Measurements from ENCODE around the gene TBC1D10A. TPM values are rescaled to one million over a fixed set of nuclear protein-coding genes. Genes with fewer than 3 reads are reported as not detected.

The TBC1D10A gene
- total and polyA plus RNA-seq, 2 experiments from 2014 or later = 3.3 to 8.8 TPM

Other genes with a start within 250 kb of the TBC1D10A start
- not detected in 2 replicates for gene HORMAD2, start 246.5 kb downstream of the TBC1D10A start, total RNA-seq (2014; rRNA removed; shearing (Covaris generic))
- 0.37 and 0.40 TPM in 2 replicates for gene HORMAD2, start 246.5 kb downstream of the TBC1D10A start, polyA plus RNA-seq (2016; fragmentation: Nextera tagmentation; extraction: Ambion mirVana)
- 3.6 and 5.9 TPM in 2 replicates for gene LIF, start 80.2 kb downstream of the TBC1D10A start, total RNA-seq (2014; rRNA removed; shearing (Covaris generic))
- gene LIF, start 80.2 kb downstream of the TBC1D10A start, polyA plus RNA-seq (2016; fragmentation: Nextera tagmentation; extraction: Ambion mirVana) = 1.2 and 1.8 TPM in 2 replicates
- not detected in 2 replicates for gene OSM, start 60.1 kb downstream of the TBC1D10A start, total RNA-seq (2014; rRNA removed; shearing (Covaris generic))
- gene OSM, start 60.1 kb downstream of the TBC1D10A start, polyA plus RNA-seq (2016; fragmentation: Nextera tagmentation; extraction: Ambion mirVana) = not detected in 2 replicates
- gene CASTOR1, start 37.4 kb downstream of the TBC1D10A start, total RNA-seq (2014; rRNA removed; shearing (Covaris generic)) = 23.2 and 36.0 TPM in 2 replicates
- 11.3 and 22.0 TPM in 2 replicates for gene CASTOR1, start 37.4 kb downstream of the TBC1D10A start, polyA plus RNA-seq (2016; fragmentation: Nextera tagmentation; extraction: Ambion mirVana)
- gene SF3A1, start 30.0 kb upstream of the TBC1D10A start, total RNA-seq (2014; rRNA removed; shearing (Covaris generic)) = 108 and 170 TPM in 2 replicates
- gene SF3A1, start 30.0 kb upstream of the TBC1D10A start, polyA plus RNA-seq (2016; fragmentation: Nextera tagmentation; extraction: Ambion mirVana) = 93.4 and 107 TPM in 2 replicates
- gene CCDC157, start 30.1 kb upstream of the TBC1D10A start, total RNA-seq (2014; rRNA removed; shearing (Covaris generic)) = 6.9 and 7.9 TPM in 2 replicates
- gene CCDC157, start 30.1 kb upstream of the TBC1D10A start, polyA plus RNA-seq (2016; fragmentation: Nextera tagmentation; extraction: Ambion mirVana) = 3.7 and 3.8 TPM in 2 replicates
- gene RNF215, start 60.5 kb upstream of the TBC1D10A start, total RNA-seq (2014; rRNA removed; shearing (Covaris generic)) = 12.4 and 13.9 TPM in 2 replicates
- gene RNF215, start 60.5 kb upstream of the TBC1D10A start, polyA plus RNA-seq (2016; fragmentation: Nextera tagmentation; extraction: Ambion mirVana) = 1.8 and 3.3 TPM in 2 replicates
- 2.1 and 4.2 TPM in 2 replicates for gene SEC14L2, start 70.1 kb upstream of the TBC1D10A start, total RNA-seq (2014; rRNA removed; shearing (Covaris generic))
- 2.2 and 2.5 TPM in 2 replicates for gene SEC14L2, start 70.1 kb upstream of the TBC1D10A start, polyA plus RNA-seq (2016; fragmentation: Nextera tagmentation; extraction: Ambion mirVana)
- gene MTFP1, start 98.8 kb upstream of the TBC1D10A start, total RNA-seq (2014; rRNA removed; shearing (Covaris generic)) = 54.6 and 68.6 TPM in 2 replicates
- gene MTFP1, start 98.8 kb upstream of the TBC1D10A start, polyA plus RNA-seq (2016; fragmentation: Nextera tagmentation; extraction: Ambion mirVana) = 62.5 and 64.1 TPM in 2 replicates
- gene SEC14L3, start 145.1 kb upstream of the TBC1D10A start, total RNA-seq (2014; rRNA removed; shearing (Covaris generic)) = not detected in 2 replicates
- gene SEC14L3, start 145.1 kb upstream of the TBC1D10A start, polyA plus RNA-seq (2016; fragmentation: Nextera tagmentation; extraction: Ambion mirVana) = not detected in 2 replicates
- 2.5 and 5.2 TPM in 2 replicates for gene SEC14L4, start 178.8 kb upstream of the TBC1D10A start, total RNA-seq (2014; rRNA removed; shearing (Covaris generic))
- gene SEC14L4, start 178.8 kb upstream of the TBC1D10A start, polyA plus RNA-seq (2016; fragmentation: Nextera tagmentation; extraction: Ambion mirVana) = 1.7 and 1.9 TPM in 2 replicates
- gene SEC14L6, start 219.8 kb upstream of the TBC1D10A start, total RNA-seq (2014; rRNA removed; shearing (Covaris generic)) = 2.1 and 2.4 TPM in 2 replicates
- 0.50 and 0.84 TPM in 2 replicates for gene SEC14L6, start 219.8 kb upstream of the TBC1D10A start, polyA plus RNA-seq (2016; fragmentation: Nextera tagmentation; extraction: Ambion mirVana)
- gene GAL3ST1, start 247.7 kb upstream of the TBC1D10A start, total RNA-seq (2014; rRNA removed; shearing (Covaris generic)) = 9.2 and 13.3 TPM in 2 replicates
- gene GAL3ST1, start 247.7 kb upstream of the TBC1D10A start, polyA plus RNA-seq (2016; fragmentation: Nextera tagmentation; extraction: Ambion mirVana) = 7.5 and 8.2 TPM in 2 replicates